Mesendoderm (in vitro differentiated cells): ENCODE data around the gene GLI2.

ENCODE experiments used
- DNase-seq: peaks from one replicate; pipeline ENCODE4 v3.0.0; 2013
- H2AK5ac ChIP-seq: 2 replicates; pipeline ENCODE4 v1.6.1; 2013; ENCODE audit warnings: low read length, inconsistent platforms
- H2BK120ac ChIP-seq: 2 replicates; pipeline ENCODE4 v1.6.1; 2013; ENCODE audit warnings: low read depth, mild to moderate bottlenecking, low read length, moderate library complexity, mixed read lengths
- H2BK15ac ChIP-seq: replicated peaks from 2 replicates; pipeline ENCODE4 v1.6.1; 2013; ENCODE audit warnings: low read depth, mild to moderate bottlenecking, moderate library complexity
- H2BK5ac ChIP-seq: 2 replicates; pipeline ENCODE4 v1.6.1; 2013; ENCODE audit warnings: low read length, inconsistent platforms
- H3K18ac ChIP-seq: 2 replicates; pipeline ENCODE4 v1.6.1; 2013; ENCODE audit warnings: mild to moderate bottlenecking, low read length, mixed read lengths
- H3K23ac ChIP-seq: one replicate; pipeline ENCODE4 v1.6.1; 2013; ENCODE audit warnings: low read length
- H3K27ac ChIP-seq: 2 replicates; pipeline ENCODE4 v1.5.1; 2013; ENCODE audit warnings: low read depth, mild to moderate bottlenecking, inconsistent platforms, low read length, moderate library complexity
- H3K27me3 ChIP-seq: 2 replicates; pipeline ENCODE4 v1.6.1; 2013; ENCODE audit warnings: low read length, control low read depth, mild to moderate bottlenecking, inconsistent platforms; ENCODE audit not compliant: insufficient read depth, poor library complexity
- H3K36me3 ChIP-seq: 2 replicates; pipeline ENCODE4 v1.6.1; 2013; ENCODE audit warnings: low read length, inconsistent platforms; ENCODE audit not compliant: control insufficient read depth, insufficient read depth
- H3K4ac ChIP-seq: one replicate; pipeline ENCODE4 v1.6.1; 2013; ENCODE audit warnings: low read depth, mild to moderate bottlenecking, low read length, moderate library complexity
- H3K4me1 ChIP-seq: 2 replicates; pipeline ENCODE4 v1.6.1; 2013; ENCODE audit warnings: low read depth, low read length, inconsistent platforms; ENCODE audit not compliant: control insufficient read depth
- H3K4me2 ChIP-seq: 2 replicates; pipeline ENCODE4 v1.6.1; 2013; ENCODE audit warnings: low read length
- H3K4me3 ChIP-seq: 2 replicates; pipeline ENCODE4 v1.5.1; 2013; ENCODE audit warnings: mild to moderate bottlenecking, low read length
- H3K56ac ChIP-seq: one replicate; pipeline ENCODE4 v1.6.1; 2013; ENCODE audit warnings: low read length
- H3K79me1 ChIP-seq: 2 replicates; pipeline ENCODE4 v1.6.1; 2013; ENCODE audit warnings: low read length, inconsistent platforms
- H3K79me2 ChIP-seq: 2 replicates; pipeline ENCODE4 v1.6.1; 2013; ENCODE audit warnings: mild to moderate bottlenecking, low read length; ENCODE audit not compliant: control insufficient read depth, insufficient read depth
- H3K9ac ChIP-seq: 2 replicates; pipeline ENCODE4 v1.6.1; 2013; ENCODE audit warnings: low read length, inconsistent platforms
- H4K5ac ChIP-seq: one replicate; pipeline ENCODE4 v1.6.1; 2013; ENCODE audit warnings: low read length
- H4K8ac ChIP-seq: one replicate; pipeline ENCODE4 v1.6.1; 2013; ENCODE audit warnings: low read depth, mild to moderate bottlenecking, control low read depth, low read length, moderate library complexity
- WGBS: extraction: QIAGEN DNeasy Blood & Tissue Kit; methylation state at CpG from one replicate; pipeline ENCODE4 v1.1.7; 2013; ENCODE audit warnings: low lambda C conversion rate, missing lambda C conversion rate; ENCODE audit not compliant: insufficient coverage; ENCODE audit errors: extremely low coverage; 5-methylcytosine and 5-hydroxymethylcytosine counted together

Gene GLI2

GRCh38 chr2:120763508-120763907, 27.8 kb downstream of the GLI2 start:
- H3K56ac ChIP-seq = no peak overlapping the region
- no peak overlapping the region for H3K4me2 ChIP-seq
- no peak overlapping the region for H3K18ac ChIP-seq
- H3K36me3 ChIP-seq = no peaks in the 10 kb centered on the region
- peaks cover 51% of the 10 kb centered on the region for H3K79me1 ChIP-seq
- no peak overlapping the region for H2AK5ac ChIP-seq
- H4K5ac ChIP-seq = no peak overlapping the region
- H2BK15ac ChIP-seq = no peak overlapping the region
- H3K23ac ChIP-seq = no peak overlapping the region
- no peak overlapping the region for H4K8ac ChIP-seq
- no peak overlapping the region for H3K9ac ChIP-seq
- no CpG with 5 or more reads among the region's 8 CpGs for WGBS
- H3K4ac ChIP-seq = no peak overlapping the region
- H2BK5ac ChIP-seq = no peak overlapping the region
- H3K27me3 ChIP-seq = no peaks in the 10 kb centered on the region
- no peak for DNase-seq
- no peak overlapping the region for H3K27ac ChIP-seq
- H2BK120ac ChIP-seq = no peak overlapping the region
- H3K4me1 ChIP-seq = peaks cover 36% of the 10 kb centered on the region
- H3K79me2 ChIP-seq = peaks cover 73% of the 10 kb centered on the region
- H3K4me3 ChIP-seq = no peak overlapping the region

- Histone ChIP-seq H2BK15ac (no peak overlapping the region), H4K5ac (no peak overlapping the region), H3K4me2 (no peak overlapping the region), H3K9ac (no peak overlapping the region), H3K18ac (no peak overlapping the region), H3K56ac (peak overlapping the region; percentile 4), H3K4me1 (peaks cover 32% of the 10 kb centered on the region), H3K27ac (no peak overlapping the region), H3K79me1 (peaks cover 50% of the 10 kb centered on the region), H2AK5ac (no peak overlapping the region), H3K23ac (no peak overlapping the region), H3K79me2 (peaks cover 73% of the 10 kb centered on the region), H3K27me3 (no peaks in the 10 kb centered on the region), H3K4ac (no peak overlapping the region), H2BK5ac (peak overlapping the region; percentile 29), H3K36me3 (no peaks in the 10 kb centered on the region), H2BK120ac (no peak overlapping the region), H3K4me3 (no peak overlapping the region), H4K8ac (no peak overlapping the region)
- no peak for DNase-seq
- no CpG with 5 or more reads among the region's 10 CpGs for WGBS
These were observed 28.3 kb downstream of the GLI2 start for GRCh38 chr2:120763931-120764330.

DNA sequence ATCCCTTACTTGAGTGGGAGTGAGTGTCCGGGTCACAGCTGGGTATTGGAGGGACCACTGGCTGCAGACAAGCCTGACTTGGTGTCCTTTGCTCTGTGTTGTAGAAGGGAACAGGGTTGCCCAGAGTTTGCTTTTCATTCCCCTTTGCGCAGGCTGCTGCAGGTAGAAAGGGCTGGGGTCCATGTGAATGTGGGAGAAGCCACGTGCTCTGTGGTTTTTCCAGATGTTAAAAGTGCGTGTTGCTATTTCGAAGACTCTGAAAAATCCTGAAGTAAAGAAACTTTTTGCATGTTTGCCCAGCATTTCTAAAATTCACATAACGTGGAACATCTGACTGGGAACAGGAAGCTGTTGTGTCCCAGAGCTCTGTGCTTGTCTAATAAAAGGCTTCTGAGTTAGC, 28.8 kb downstream of the GLI2 start:
- Histone ChIP-seq H3K9ac (no peak overlapping the region), H2BK5ac (peak overlapping the region; percentile 87), H3K4ac (no peak overlapping the region), H3K4me3 (no peak overlapping the region), H4K5ac (peak overlapping the region; percentile 78), H3K4me1 (peaks cover 29% of the 10 kb centered on the region), H4K8ac (no peak overlapping the region), H3K79me1 (peaks cover 53% of the 10 kb centered on the region), H3K36me3 (no peaks in the 10 kb centered on the region), H3K4me2 (no peak overlapping the region), H3K27me3 (no peaks in the 10 kb centered on the region), H2BK15ac (no peak overlapping the region), H3K18ac (no peak overlapping the region), H2BK120ac (no peak overlapping the region), H3K79me2 (peaks cover 75% of the 10 kb centered on the region), H3K27ac (no peak overlapping the region), H2AK5ac (peak overlapping the region; percentile 43), H3K23ac (peak overlapping the region; percentile 48), H3K56ac (peak overlapping the region; percentile 80)
- no CpG with 5 or more reads among the region's 6 CpGs for WGBS
- no peak for DNase-seq

DNA sequence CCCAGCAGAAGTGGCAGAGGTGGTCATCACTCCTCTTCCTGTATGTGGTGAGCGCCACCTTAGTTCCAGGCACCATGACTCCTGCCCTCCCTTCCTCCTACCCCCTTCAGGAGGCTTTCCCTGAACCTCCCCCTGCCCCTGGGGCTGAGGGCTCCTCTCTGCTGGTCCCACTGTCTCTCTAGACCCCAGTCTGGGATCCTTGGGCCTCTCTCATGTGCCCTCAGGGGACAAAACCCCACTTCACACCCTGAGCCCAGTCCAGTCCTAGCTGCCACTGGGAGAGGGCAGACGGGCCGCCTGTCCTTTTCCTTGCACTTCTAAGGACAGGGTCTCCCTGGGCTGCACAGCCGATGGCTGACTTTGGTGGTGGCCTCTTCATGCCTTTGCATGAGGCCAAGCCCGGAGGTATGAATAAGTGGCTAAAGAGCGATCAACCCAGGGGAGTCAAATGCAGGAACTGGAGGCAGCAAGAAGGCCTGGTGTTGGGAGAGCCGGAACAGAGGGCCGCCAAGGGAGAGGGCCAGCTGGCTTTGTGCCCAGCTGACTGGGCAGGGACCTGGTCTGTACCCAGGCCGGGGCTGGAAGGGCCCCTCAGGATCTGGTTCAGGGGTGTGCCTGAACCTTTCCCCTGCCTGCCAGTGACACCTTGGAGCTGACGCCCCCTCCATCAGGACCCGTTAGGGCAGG, 29.5 kb downstream of the GLI2 start:
- H3K4ac ChIP-seq = peak overlapping the region; percentile 85
- no peak overlapping the region for H3K4me3 ChIP-seq
- H2BK120ac ChIP-seq = no peak overlapping the region
- peaks cover 77% of the 10 kb centered on the region for H3K79me2 ChIP-seq
- H3K56ac ChIP-seq = peak overlapping the region; percentile 80
- peak overlapping the region; percentile 43 for H3K18ac ChIP-seq
- H2BK5ac ChIP-seq = peak overlapping the region; percentile 87
- H3K36me3 ChIP-seq = no peaks in the 10 kb centered on the region
- peak overlapping the region; percentile 90 for H3K23ac ChIP-seq
- H4K5ac ChIP-seq = no peak overlapping the region
- no CpG with 5 or more reads among the region's 11 CpGs for WGBS
- H3K79me1 ChIP-seq = peaks cover 55% of the 10 kb centered on the region
- no peaks in the 10 kb centered on the region for H3K27me3 ChIP-seq
- H3K4me1 ChIP-seq = peaks cover 27% of the 10 kb centered on the region
- H2AK5ac ChIP-seq = peak overlapping the region; percentile 70
- no peak overlapping the region for H2BK15ac ChIP-seq
- no peak for DNase-seq
- peak overlapping the region; percentile 16 for H3K9ac ChIP-seq
- H3K27ac ChIP-seq = peak overlapping the region; percentile 74
- H4K8ac ChIP-seq = no peak overlapping the region
- H3K4me2 ChIP-seq = no peak overlapping the region

GRCh38 chr2:120765678-120766469, 30.2 kb downstream of the GLI2 start:
- Histone ChIP-seq H2BK120ac (no peak overlapping the region), H2AK5ac (peak overlapping the region; percentile 17), H3K79me2 (peaks cover 78% of the 10 kb centered on the region), H2BK15ac (no peak overlapping the region), H4K5ac (no peak overlapping the region), H3K56ac (peak overlapping the region; percentile 80), H3K18ac (peak overlapping the region; percentile 43), H2BK5ac (peak overlapping the region; percentile 87), H3K27me3 (no peaks in the 10 kb centered on the region), H3K4ac (peak overlapping the region; percentile 85), H3K23ac (peak overlapping the region; percentile 90), H3K9ac (peak overlapping the region; percentile 23), H3K27ac (peak overlapping the region; percentile 74), H3K4me1 (peaks cover 25% of the 10 kb centered on the region), H3K4me2 (no peak overlapping the region), H3K36me3 (no peaks in the 10 kb centered on the region), H4K8ac (no peak overlapping the region), H3K4me3 (no peak overlapping the region), H3K79me1 (peaks cover 55% of the 10 kb centered on the region)
- no CpG with 5 or more reads among the region's 27 CpGs for WGBS
- peak; percentile 97 for DNase-seq
